Astrocyte (in vitro differentiated cells and primary cell): Measurements from ENCODE around the gene PYCARD.

Source experiments
- EZH2 ChIP-seq: IDR thresholded peaks from 2 replicates; pipeline ENCODE4 v1.6.1; 2012; ENCODE audit warnings: mild to moderate bottlenecking, low read length, inconsistent platforms; ENCODE audit not compliant: insufficient read depth
- TF ChIP-seq, protein P1 (sequence below): IDR thresholded peaks from 2 replicates; pipeline ENCODE4 v1.5.1; 2011; ENCODE audit warnings: low read depth, mild to moderate bottlenecking, inconsistent platforms, low read length, moderate library complexity; ENCODE audit not compliant: insufficient read depth

DNA sequence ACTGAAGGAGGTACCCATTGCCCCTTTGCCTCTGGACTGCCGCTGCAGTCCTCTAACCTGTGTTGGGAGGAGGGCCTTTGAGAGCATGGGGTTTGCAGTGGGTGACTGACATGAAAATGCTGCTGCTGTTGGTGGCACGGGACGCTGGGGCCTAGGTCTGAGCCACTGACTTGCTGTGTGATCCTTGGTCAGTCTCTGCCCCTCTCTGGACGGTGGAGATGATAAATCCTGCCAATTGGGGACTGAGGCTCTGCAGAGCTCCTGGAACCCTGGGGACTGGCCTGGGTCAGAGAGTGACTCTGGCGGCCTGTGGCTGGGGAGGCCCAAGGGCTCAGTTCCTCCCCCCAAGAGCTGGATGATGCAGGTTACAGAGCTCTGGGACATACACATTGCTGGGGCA is 20.5 kb upstream of the PYCARD start:
- TF ChIP-seq, protein P1, sequence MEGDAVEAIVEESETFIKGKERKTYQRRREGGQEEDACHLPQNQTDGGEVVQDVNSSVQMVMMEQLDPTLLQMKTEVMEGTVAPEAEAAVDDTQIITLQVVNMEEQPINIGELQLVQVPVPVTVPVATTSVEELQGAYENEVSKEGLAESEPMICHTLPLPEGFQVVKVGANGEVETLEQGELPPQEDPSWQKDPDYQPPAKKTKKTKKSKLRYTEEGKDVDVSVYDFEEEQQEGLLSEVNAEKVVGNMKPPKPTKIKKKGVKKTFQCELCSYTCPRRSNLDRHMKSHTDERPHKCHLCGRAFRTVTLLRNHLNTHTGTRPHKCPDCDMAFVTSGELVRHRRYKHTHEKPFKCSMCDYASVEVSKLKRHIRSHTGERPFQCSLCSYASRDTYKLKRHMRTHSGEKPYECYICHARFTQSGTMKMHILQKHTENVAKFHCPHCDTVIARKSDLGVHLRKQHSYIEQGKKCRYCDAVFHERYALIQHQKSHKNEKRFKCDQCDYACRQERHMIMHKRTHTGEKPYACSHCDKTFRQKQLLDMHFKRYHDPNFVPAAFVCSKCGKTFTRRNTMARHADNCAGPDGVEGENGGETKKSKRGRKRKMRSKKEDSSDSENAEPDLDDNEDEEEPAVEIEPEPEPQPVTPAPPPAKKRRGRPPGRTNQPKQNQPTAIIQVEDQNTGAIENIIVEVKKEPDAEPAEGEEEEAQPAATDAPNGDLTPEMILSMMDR = no peak
- TF ChIP-seq EZH2 = no peak
